B cell (primary cell): Measurements from ENCODE around the gene NBAS. TPM values are rescaled to one million over a fixed set of nuclear protein-coding genes. Genes with fewer than 3 reads are reported as not detected.
A peak's percentile ranks its signal among the peaks of the same experiment; 100 is the strongest.

Experiments
- ATAC-seq: fragments of 200-7000 bp; cut with Tn5 transposase; one replicate; pipeline ENCODE4 v1.10.0; 2021; ENCODE audit warnings: low read depth, mild to moderate bottlenecking, moderate number of reproducible peaks, moderate library complexity
- CTCF ChIA-PET: fragments of 350-600 bp; sonication (Branson Sonifier 250); formaldehyde crosslinking; loops from one replicate; lab custom pipeline; 2021; ENCODE audit warnings: antibody characterized with exemption, inconsistent platforms; lab: Charles Lee
- POLR2A ChIA-PET: fragments of 350-600 bp; sonication (Branson Sonifier 250); formaldehyde crosslinking; loops from one replicate; lab custom pipeline; 2021; ENCODE audit warnings: antibody characterized with exemption; lab: Charles Lee
- DNase-seq: peaks from one replicate; pipeline ENCODE4 v3.0.0; 2013
- H2AFZ ChIP-seq: 2 replicates; pipeline ENCODE4 v1.6.1; 2012; ENCODE audit warnings: mild to moderate bottlenecking, low read depth, low read length; ENCODE audit not compliant: insufficient read depth, poor library complexity, severe bottlenecking
- H3K27ac ChIP-seq, 2 donors: 1 replicate in 1 of 2; 2 replicates in 1 of 2; pipeline ENCODE4 v1.5.1; 2012 to 2013; ENCODE audit warnings: low read length in 2 of 2, mild to moderate bottlenecking in 2 of 2, moderate library complexity in 1 of 2
- H3K27me3 ChIP-seq, 4 experiments: fragments of 200-600 bp in 1 of 4; sonication (generic) in 1 of 4; replicated peaks in 1 of 4; 1 replicate in 2 of 4; 2 replicates in 2 of 4; pipeline versions ENCODE4 v1.6.1 to v1.7.0; 2013 to 2016; ENCODE audit warnings: low read length in 3 of 4, mild to moderate bottlenecking in 2 of 4, mixed read lengths in 1 of 4, moderate library complexity in 1 of 4; ENCODE audit not compliant: insufficient read depth in 4 of 4, control insufficient read depth in 3 of 4; ENCODE audit errors: control extremely low read depth in 1 of 4
- H3K36me3 ChIP-seq, 2 experiments: replicated peaks in 1 of 2; 1 replicate in 1 of 2; 2 replicates in 1 of 2; pipeline versions ENCODE4 v1.6.1 to v1.7.1; 2013; ENCODE audit warnings: low read length in 1 of 2; ENCODE audit not compliant: insufficient read depth in 2 of 2, control insufficient read depth in 1 of 2; ENCODE audit errors: control extremely low read depth in 1 of 2, extremely low read depth in 1 of 2
- H3K4me1 ChIP-seq, 2 donors: fragments of 200-600 bp in 1 of 2; sonication (generic) in 1 of 2; 1 replicate in 1 of 2; 2 replicates in 1 of 2; pipeline versions ENCODE4 v1.5.1 to v1.6.1; 2013 to 2017; ENCODE audit warnings: low read length in 2 of 2; ENCODE audit not compliant: control insufficient read depth in 2 of 2, insufficient read depth in 2 of 2
- H3K4me2 ChIP-seq: replicated peaks from 2 replicates; pipeline ENCODE3; 2012; ENCODE audit warnings: mild to moderate bottlenecking, low read depth, low read length; ENCODE audit not compliant: poor library complexity, severe bottlenecking
- H3K4me3 ChIP-seq, 5 experiments: fragments of 200-600 bp in 1 of 5; sonication (generic) in 1 of 5; 1 replicate in 3 of 5; 2 replicates in 2 of 5; pipeline versions ENCODE4 v1.5.1 to v1.7.0; 2011 to 2016; ENCODE audit warnings: low read length in 4 of 5, mild to moderate bottlenecking in 4 of 5, low read depth in 2 of 5, control low read depth in 1 of 5, moderate library complexity in 1 of 5; ENCODE audit not compliant: insufficient read depth in 1 of 5; ENCODE audit errors: control extremely low read depth in 1 of 5, extremely low read depth in 1 of 5
- H3K79me2 ChIP-seq: fragments of 200-600 bp; sonication (generic); one replicate; pipeline ENCODE4 v1.6.0; 2016; ENCODE audit warnings: low read length; ENCODE audit not compliant: control insufficient read depth, insufficient read depth
- H3K9ac ChIP-seq: fragments of 200-600 bp; sonication (generic); 2 replicates; pipeline ENCODE4 v1.6.1; 2017; ENCODE audit warnings: mild to moderate bottlenecking, low read length, moderate library complexity
- H3K9me3 ChIP-seq, 3 donors: one replicate each; pipeline versions ENCODE4 v1.6.1 to v1.7.1; 2013; ENCODE audit warnings: low read length in 2 of 3; ENCODE audit not compliant: control insufficient read depth in 2 of 3, insufficient read depth in 1 of 3; ENCODE audit errors: control extremely low read depth in 1 of 3
- H4K20me1 ChIP-seq: 2 replicates; pipeline ENCODE4 v1.6.0; 2012; ENCODE audit warnings: mild to moderate bottlenecking, low read length; ENCODE audit not compliant: insufficient read depth, control insufficient read depth, poor library complexity, severe bottlenecking
- H3K27ac Mint-ChIP-seq: one replicate; pipeline ENCODE4 v1.8.0; 2021; ENCODE audit warnings: mixed read lengths
- H3K27me3 Mint-ChIP-seq: one replicate; pipeline ENCODE4 v1.8.0; 2021; ENCODE audit warnings: mixed read lengths
- H3K4me1 Mint-ChIP-seq: one replicate; pipeline ENCODE4 v1.8.0; 2021; ENCODE audit warnings: mixed read lengths
- H3K4me3 Mint-ChIP-seq: one replicate; pipeline ENCODE4 v1.8.0; 2021; ENCODE audit warnings: mixed read lengths
- H3K9me3 Mint-ChIP-seq: one replicate; pipeline ENCODE4 v1.8.0; 2022; ENCODE audit warnings: mixed read lengths; ENCODE audit not compliant: insufficient read depth
- CTCF ChIP-seq: fragments of 200-600 bp; IDR thresholded peaks from one replicate; pipeline ENCODE4 v1.8.0; 2022; ENCODE audit warnings: antibody characterized with exemption, mild to moderate bottlenecking
- EZH2 ChIP-seq: IDR thresholded peaks from 2 replicates; pipeline ENCODE4 v1.6.1; 2012; ENCODE audit warnings: borderline replicate concordance, low read depth, mild to moderate bottlenecking, moderate library complexity, low read length; ENCODE audit not compliant: insufficient read depth, poor library complexity, severe bottlenecking
- WGBS: methylation state at CpG from one replicate; pipeline ENCODE4 v1.1.5; 2013; ENCODE audit warnings: missing lambda C conversion rate; ENCODE audit not compliant: insufficient coverage; 5-methylcytosine and 5-hydroxymethylcytosine counted together
- intact Hi-C: fragments of 100-400 bp; cut with micrococcal nuclease; formaldehyde crosslinking; loops from one replicate; pipeline ENCODE4 v1.10.0; 2022
- polyA plus RNA-seq: library from polyadenylated mRNA; depleted of rRNA; stranded (reverse); fragments of >200 nt; gene quantifications from 2 replicates; pipeline ENCODE4 v1.2.3, GENCODE V29; 2012
- total RNA-seq, 2 donors: library from RNA; stranded (reverse); fragments of 120-200 nt in 1 of 2; gene quantifications; 1 replicate in 1 of 2; 2 replicates in 1 of 2; pipeline versions ENCODE4 v1.2.3 to v1.2.4, GENCODE V29; 2013 to 2022

NBAS gene
- total and polyA plus RNA-seq, 2 donors (not counting 1 experiment from before 2014, with no cell fraction given), result 10.6 to 37.3 TPM

- H3K4me1 ChIP-seq, result peaks cover 12 to 15% of the 10 kb centered on the region in 2 donors
- no peaks in the 10 kb centered on the region for H3K9me3 ChIP-seq
- H3K9ac ChIP-seq, result peak overlapping the region; percentile 27
- H3K4me1 Mint-ChIP-seq, result peaks cover 38% of the 10 kb centered on the region
- peak overlapping the region; percentile 70 for H3K4me3 Mint-ChIP-seq
- peak overlapping the region; percentile 75 for H3K4me2 ChIP-seq
- POLR2A ChIA-PET, result no interaction called here
- no peak for DNase-seq
- no peaks in the 10 kb centered on the region for H3K27me3 ChIP-seq
- intact Hi-C loops, result no loop called here
- 67% methylated on average over 2 of the region's 6 CpGs for WGBS
- H3K27ac Mint-ChIP-seq, result no peak overlapping the region
- CTCF ChIA-PET, result interaction anchor here (1.4 to 5.2 kb wide), 2 partner anchors 17 to 20 kb away, joined by 3 to 34 read pairs; no protein-coding TSS in a partner anchor
- no peaks in the 10 kb centered on the region for H3K9me3 Mint-ChIP-seq
- no peak overlapping the region for H2AFZ ChIP-seq
- no peak overlapping the region for H3K4me3 ChIP-seq
- H3K36me3 ChIP-seq, result peaks cover 3 to 10% of the 10 kb centered on the region in 2 experiments
- peaks cover 42% of the 10 kb centered on the region for H3K79me2 ChIP-seq
- ATAC-seq, result no peak
- H3K27me3 Mint-ChIP-seq, result peaks cover 4% of the 10 kb centered on the region
- TF ChIP-seq CTCF (no peak), EZH2 (no peak)
- no peaks in the 10 kb centered on the region for H4K20me1 ChIP-seq
- H3K27ac ChIP-seq, result no peak overlapping the region
Observed at GRCh38 chr2:15559379-15560139, 1.6 kb downstream of the NBAS start.

- no peaks in the 10 kb centered on the region for H3K9me3 Mint-ChIP-seq
- intact Hi-C loops, result no loop called here
- no peak overlapping the region for H3K27ac ChIP-seq
- H3K27me3 Mint-ChIP-seq, result no peaks in the 10 kb centered on the region
- peaks cover 12 to 15% of the 10 kb centered on the region in 2 donors for H3K4me1 ChIP-seq
- H2AFZ ChIP-seq, result no peak overlapping the region
- H3K27ac Mint-ChIP-seq, result no peak overlapping the region
- H4K20me1 ChIP-seq, result no peaks in the 10 kb centered on the region
- H3K27me3 ChIP-seq, result no peaks in the 10 kb centered on the region
- no peak overlapping the region for H3K4me3 Mint-ChIP-seq
- H3K9me3 ChIP-seq, result no peaks in the 10 kb centered on the region
- ATAC-seq, result no peak
- H3K79me2 ChIP-seq, result peaks cover 42% of the 10 kb centered on the region
- no peak for DNase-seq
- H3K9ac ChIP-seq, result no peak overlapping the region
- H3K36me3 ChIP-seq, result peaks cover 3 to 19% of the 10 kb centered on the region in 2 experiments
- H3K4me1 Mint-ChIP-seq, result peaks cover 38% of the 10 kb centered on the region
- WGBS, result 13% methylated on average over 2 of the region's 5 CpGs
- H3K4me3 ChIP-seq, result no peak overlapping the region
- POLR2A ChIA-PET, result no interaction called here
- no peak overlapping the region for H3K4me2 ChIP-seq
- CTCF ChIA-PET, result interaction anchor here (5.2 kb wide), 1 partner anchor 18 kb away, joined by 34 read pairs; no protein-coding TSS in a partner anchor
- no peak for TF ChIP-seq CTCF
- no peak for TF ChIP-seq EZH2
Observed at GRCh38 chr2:15557887-15558311, 3.2 kb downstream of the NBAS start.
